H9 (cell line): ENCODE data around the gene KIF19. TPM values are rescaled to one million over a fixed set of nuclear protein-coding genes. Genes with fewer than 3 reads are reported as not detected.

Experiments
- DNase-seq: peaks from one replicate; pipeline ENCODE4 v3.0.0-alpha.2; 2017
- H2AFZ ChIP-seq: one replicate; pipeline ENCODE4 v1.6.1; 2013; ENCODE audit warnings: mild to moderate bottlenecking, low read length, control low read depth, moderate library complexity
- H2AK5ac ChIP-seq: 2 replicates; pipeline ENCODE4 v1.6.1; 2013; ENCODE audit warnings: low read length, control low read depth, mixed read lengths; ENCODE audit not compliant: insufficient read length
- H2BK120ac ChIP-seq: one replicate; pipeline ENCODE4 v1.6.1; 2013; ENCODE audit warnings: low read depth, mild to moderate bottlenecking, low read length, control low read depth, inconsistent platforms; ENCODE audit not compliant: poor library complexity, severe bottlenecking
- H2BK12ac ChIP-seq: 2 replicates; pipeline ENCODE4 v1.6.1; 2013; ENCODE audit warnings: low read length, control low read depth, mixed read lengths, low read depth; ENCODE audit not compliant: insufficient read length
- H2BK15ac ChIP-seq: 2 replicates; pipeline ENCODE4 v1.6.1; 2013; ENCODE audit warnings: low read depth, low read length, control low read depth
- H2BK20ac ChIP-seq: one replicate; pipeline ENCODE4 v1.6.1; 2013; ENCODE audit warnings: low read depth, mild to moderate bottlenecking, low read length, control low read depth, inconsistent platforms; ENCODE audit not compliant: poor library complexity, severe bottlenecking
- H2BK5ac ChIP-seq: 2 replicates; pipeline ENCODE4 v1.6.1; 2013; ENCODE audit warnings: low read length, control low read depth, mixed read lengths; ENCODE audit not compliant: insufficient read length
- H3K14ac ChIP-seq: 2 replicates; pipeline ENCODE4 v1.6.1; 2013; ENCODE audit warnings: low read length, control low read depth; ENCODE audit not compliant: insufficient read depth
- H3K18ac ChIP-seq: 2 replicates; pipeline ENCODE4 v1.6.1; 2013; ENCODE audit warnings: low read depth, mild to moderate bottlenecking, mixed read lengths, low read length, control low read depth; ENCODE audit not compliant: insufficient read length
- H3K23ac ChIP-seq: 2 replicates; pipeline ENCODE4 v1.6.1; 2013; ENCODE audit warnings: low read length, control low read depth, mixed read lengths, low read depth; ENCODE audit not compliant: insufficient read length
- H3K23me2 ChIP-seq: 2 replicates; pipeline ENCODE4 v1.6.1; 2013; ENCODE audit warnings: low read depth, mild to moderate bottlenecking, mixed read lengths, low read length, control low read depth; ENCODE audit not compliant: insufficient read length, poor library complexity, severe bottlenecking
- H3K27ac ChIP-seq: 2 replicates; pipeline ENCODE4 v1.5.1; 2013; ENCODE audit warnings: low read length, control low read depth, mixed read lengths, low read depth; ENCODE audit not compliant: insufficient read length
- H3K27me3 ChIP-seq: 2 replicates; pipeline ENCODE4 v1.6.1; 2013; ENCODE audit warnings: low read length, control low read depth, inconsistent platforms; ENCODE audit not compliant: insufficient read depth
- H3K4ac ChIP-seq: 2 replicates; pipeline ENCODE4 v1.6.1; 2013; ENCODE audit warnings: low read depth, mild to moderate bottlenecking, control low read depth, inconsistent platforms, low read length, moderate library complexity
- H3K4me1 ChIP-seq: 2 replicates; pipeline ENCODE4 v1.6.1; 2013; ENCODE audit warnings: low read length, control low read depth, inconsistent platforms; ENCODE audit not compliant: insufficient read depth
- H3K4me2 ChIP-seq: 2 replicates; pipeline ENCODE4 v1.6.1; 2013; ENCODE audit warnings: low read length, control low read depth, mixed read lengths; ENCODE audit not compliant: insufficient read length, insufficient read depth
- H3K56ac ChIP-seq: 2 replicates; pipeline ENCODE4 v1.6.1; 2013; ENCODE audit warnings: low read depth, mild to moderate bottlenecking, mixed read lengths, low read length, control low read depth; ENCODE audit not compliant: insufficient read length
- H3K79me1 ChIP-seq: 2 replicates; pipeline ENCODE4 v1.6.1; 2013; ENCODE audit warnings: low read depth, mild to moderate bottlenecking, moderate library complexity, low read length, control low read depth, inconsistent platforms; ENCODE audit not compliant: insufficient read depth, poor library complexity, severe bottlenecking
- H3K79me2 ChIP-seq: 2 replicates; pipeline ENCODE4 v1.6.1; 2013; ENCODE audit warnings: low read length, control low read depth, inconsistent platforms; ENCODE audit not compliant: insufficient read depth
- H3K9ac ChIP-seq: 2 replicates; pipeline ENCODE4 v1.6.1; 2013; ENCODE audit warnings: low read length, control low read depth, mixed read lengths; ENCODE audit not compliant: insufficient read length; ENCODE audit errors: extremely low read depth
- H3K9me3 ChIP-seq: one replicate; pipeline ENCODE4 v1.6.1; 2013; ENCODE audit warnings: low read depth, low read length, inconsistent platforms; ENCODE audit not compliant: control insufficient read depth
- H3T11ph ChIP-seq: one replicate; pipeline ENCODE4 v1.6.1; 2013; ENCODE audit warnings: mild to moderate bottlenecking, low read length, control low read depth, inconsistent platforms
- H4K20me1 ChIP-seq: one replicate; pipeline ENCODE4 v1.6.1; 2013; ENCODE audit not compliant: control insufficient read depth, insufficient read length, insufficient read depth
- H4K5ac ChIP-seq: 2 replicates; pipeline ENCODE4 v1.6.1; 2013; ENCODE audit warnings: low read depth, mild to moderate bottlenecking, mixed read lengths, low read length, control low read depth; ENCODE audit not compliant: insufficient read length
- H4K8ac ChIP-seq: replicated peaks from 2 replicates; pipeline ENCODE4 v1.6.1; 2013; ENCODE audit warnings: low read length, control low read depth, mixed read lengths, low read depth; ENCODE audit not compliant: insufficient read length
- H4K91ac ChIP-seq: 2 replicates; pipeline ENCODE4 v1.6.1; 2013; ENCODE audit warnings: low read depth, mild to moderate bottlenecking, moderate library complexity, mixed read lengths, low read length, control low read depth; ENCODE audit not compliant: insufficient read length
- H3K27ac Mint-ChIP-seq, 3 experiments: 2 replicates in 2 of 3; 3 replicates in 1 of 3; pipeline ENCODE4 v1.8.0; 2020 to 2021; ENCODE audit warnings: mixed read lengths in 3 of 3, mild to moderate bottlenecking in 1 of 3, moderate library complexity in 1 of 3
- H3K27me3 Mint-ChIP-seq: 2 replicates; pipeline ENCODE4 v1.8.0; 2021; ENCODE audit warnings: low read depth, mild to moderate bottlenecking, moderate library complexity, mixed read lengths
- H3K36me3 Mint-ChIP-seq, 3 experiments: 2 replicates in 2 of 3; 3 replicates in 1 of 3; pipeline ENCODE4 v1.8.0; 2020 to 2021; ENCODE audit warnings: low read depth in 3 of 3, mixed read lengths in 3 of 3; ENCODE audit not compliant: insufficient read depth in 1 of 3
- H3K4me1 Mint-ChIP-seq, 2 experiments: 2 replicates each; pipeline ENCODE4 v1.8.0; 2020; ENCODE audit warnings: mixed read lengths in 2 of 2
- H3K4me3 Mint-ChIP-seq, 2 experiments: 2 replicates in 1 of 2; 3 replicates in 1 of 2; pipeline ENCODE4 v1.8.0; 2020 to 2021; ENCODE audit warnings: mild to moderate bottlenecking in 2 of 2, mixed read lengths in 2 of 2, moderate library complexity in 1 of 2
- H3K9me3 Mint-ChIP-seq, 2 experiments: 2 replicates in 1 of 2; 3 replicates in 1 of 2; pipeline ENCODE4 v1.8.0; 2020; ENCODE audit warnings: mild to moderate bottlenecking in 2 of 2, mixed read lengths in 2 of 2, moderate library complexity in 1 of 2
- WGBS: extraction: QIAGEN DNeasy Blood & Tissue Kit; methylation state at CpG from one replicate; pipeline ENCODE4 v1.1.7; 2013; ENCODE audit warnings: missing lambda C conversion rate, low lambda C conversion rate, mixed read lengths; ENCODE audit not compliant: insufficient read length; ENCODE audit errors: extremely low coverage; 5-methylcytosine and 5-hydroxymethylcytosine counted together
- total RNA-seq: library from RNA; stranded (reverse); gene quantifications from 2 replicates; pipeline ENCODE4 v1.2.1, GENCODE V29; 2021
- TF ChIP-seq, protein P1 (sequence below): fragments of 200-600 bp; sonication (generic); conservative IDR thresholded peaks from 3 replicates; pipeline ENCODE4 v1.8.0; 2021; ENCODE audit warnings: antibody characterized with exemption, mild to moderate bottlenecking

Gene KIF19
- total RNA-seq, 1 experiment from 2014 or later = 0.13 TPM

GRCh38 chr17:74373838-74374606 is 48.0 kb downstream of the KIF19 start:
- no peak overlapping the region for H4K91ac ChIP-seq
- H3K56ac ChIP-seq = no peak overlapping the region
- H3K9me3 Mint-ChIP-seq = no peaks in the 10 kb centered on the region; a peak in 1 of 5 replicates
- H4K20me1 ChIP-seq = no peaks in the 10 kb centered on the region
- no peak overlapping the region for H3K4me2 ChIP-seq
- H3K23ac ChIP-seq = no peak overlapping the region
- H4K8ac ChIP-seq = no peak overlapping the region
- no peaks in the 10 kb centered on the region for H3K9me3 ChIP-seq
- no peaks in the 10 kb centered on the region for H3K23me2 ChIP-seq
- no peak for DNase-seq
- H3K14ac ChIP-seq = no peak overlapping the region
- no peaks in the 10 kb centered on the region for H3K27me3 ChIP-seq
- no peaks in the 10 kb centered on the region for H3K79me1 ChIP-seq
- H3K4me1 Mint-ChIP-seq = peaks cover 5 to 6% of the 10 kb centered on the region in 2 experiments
- H3K79me2 ChIP-seq = no peaks in the 10 kb centered on the region
- H2AK5ac ChIP-seq = no peak overlapping the region
- no peak overlapping the region for H4K5ac ChIP-seq
- no peak overlapping the region for H2BK15ac ChIP-seq
- no peak overlapping the region; a peak in 1 of 5 replicates for H3K4me3 Mint-ChIP-seq
- no peaks in the 10 kb centered on the region for H3K4me1 ChIP-seq
- H3K27ac Mint-ChIP-seq = no peak overlapping the region
- no peak overlapping the region for H2BK20ac ChIP-seq
- H3K9ac ChIP-seq = no peak overlapping the region
- H3K27ac ChIP-seq = no peak overlapping the region
- no peak overlapping the region for H2BK5ac ChIP-seq
- no peaks in the 10 kb centered on the region for H3K36me3 Mint-ChIP-seq
- H3T11ph ChIP-seq = no peak overlapping the region
- peaks cover 71% of the 10 kb centered on the region for H3K27me3 Mint-ChIP-seq
- H3K4ac ChIP-seq = no peak overlapping the region
- no peak overlapping the region for H2BK12ac ChIP-seq
- H3K18ac ChIP-seq = no peak overlapping the region
- no CpG with 5 or more reads among the region's 15 CpGs for WGBS
- no peak overlapping the region for H2AFZ ChIP-seq
- TF ChIP-seq, protein P1, sequence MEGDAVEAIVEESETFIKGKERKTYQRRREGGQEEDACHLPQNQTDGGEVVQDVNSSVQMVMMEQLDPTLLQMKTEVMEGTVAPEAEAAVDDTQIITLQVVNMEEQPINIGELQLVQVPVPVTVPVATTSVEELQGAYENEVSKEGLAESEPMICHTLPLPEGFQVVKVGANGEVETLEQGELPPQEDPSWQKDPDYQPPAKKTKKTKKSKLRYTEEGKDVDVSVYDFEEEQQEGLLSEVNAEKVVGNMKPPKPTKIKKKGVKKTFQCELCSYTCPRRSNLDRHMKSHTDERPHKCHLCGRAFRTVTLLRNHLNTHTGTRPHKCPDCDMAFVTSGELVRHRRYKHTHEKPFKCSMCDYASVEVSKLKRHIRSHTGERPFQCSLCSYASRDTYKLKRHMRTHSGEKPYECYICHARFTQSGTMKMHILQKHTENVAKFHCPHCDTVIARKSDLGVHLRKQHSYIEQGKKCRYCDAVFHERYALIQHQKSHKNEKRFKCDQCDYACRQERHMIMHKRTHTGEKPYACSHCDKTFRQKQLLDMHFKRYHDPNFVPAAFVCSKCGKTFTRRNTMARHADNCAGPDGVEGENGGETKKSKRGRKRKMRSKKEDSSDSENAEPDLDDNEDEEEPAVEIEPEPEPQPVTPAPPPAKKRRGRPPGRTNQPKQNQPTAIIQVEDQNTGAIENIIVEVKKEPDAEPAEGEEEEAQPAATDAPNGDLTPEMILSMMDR = no peak
- H2BK120ac ChIP-seq = no peak overlapping the region
